H1 (cell line): ENCODE data around the gene BLTP3B. TPM values are rescaled to one million over a fixed set of nuclear protein-coding genes. Genes with fewer than 3 reads are reported as not detected.

Experiments
- CTCF ChIA-PET: fragments of 300-600 bp; sonication (Branson Sonifier 250); formaldehyde crosslinking; loops from one replicate; lab custom pipeline; 2021; ENCODE audit not compliant: partially characterized antibody; lab: Charles Lee
- POLR2A ChIA-PET: fragments of 300-600 bp; sonication (Branson Sonifier 250); formaldehyde crosslinking; loops from one replicate; lab custom pipeline; 2021; ENCODE audit warnings: inconsistent platforms; ENCODE audit not compliant: partially characterized antibody; lab: Charles Lee
- DNase-seq, 2 experiments: peaks; one replicate each; pipeline versions ENCODE4 v3.0.0 to v3.0.0-alpha.2; 2010 to 2022; ENCODE audit warnings: low spot score in 2 of 2, low read depth in 1 of 2, mixed read lengths in 1 of 2
- FAIRE-seq: peaks from 2 replicates; lab custom pipeline; 2011; peaks lifted over from hg19 to GRCh38; lab: Jason Lieb, UNC
- H2AFZ ChIP-seq: 2 replicates; pipeline ENCODE4 v1.8.1; 2012; ENCODE audit warnings: low read length, inconsistent platforms
- H2AK5ac ChIP-seq: 2 replicates; pipeline ENCODE4 v1.6.1; 2013; ENCODE audit warnings: low read depth, low read length
- H2BK120ac ChIP-seq: replicated peaks from 2 replicates; pipeline ENCODE3; 2013; ENCODE audit warnings: low read depth, low read length, inconsistent platforms
- H2BK12ac ChIP-seq: 2 replicates; pipeline ENCODE4 v1.6.1; 2013; ENCODE audit warnings: low read depth, low read length
- H2BK15ac ChIP-seq: 2 replicates; pipeline ENCODE4 v1.6.1; 2013; ENCODE audit warnings: low read length
- H2BK20ac ChIP-seq: 2 replicates; pipeline ENCODE4 v1.6.1; 2013; ENCODE audit warnings: low read length
- H2BK5ac ChIP-seq: 2 replicates; pipeline ENCODE4 v1.6.1; 2013; ENCODE audit warnings: low read depth, low read length
- H3K14ac ChIP-seq: 2 replicates; pipeline ENCODE4 v1.6.1; 2013; ENCODE audit warnings: inconsistent platforms; ENCODE audit not compliant: insufficient read length
- H3K18ac ChIP-seq: 2 replicates; pipeline ENCODE4 v1.6.1; 2013; ENCODE audit warnings: low read length; ENCODE audit errors: extremely low read depth
- H3K23ac ChIP-seq: 2 replicates; pipeline ENCODE4 v1.6.1; 2013; ENCODE audit warnings: inconsistent platforms; ENCODE audit not compliant: insufficient read length
- H3K23me2 ChIP-seq: 2 replicates; pipeline ENCODE4 v1.6.1; 2013; ENCODE audit warnings: low read depth, low read length
- H3K27ac ChIP-seq: 2 replicates; pipeline ENCODE4 v1.6.1; 2011; ENCODE audit warnings: low read depth, low read length, inconsistent platforms
- H3K27me3 ChIP-seq, 4 experiments: replicated peaks in 1 of 4; 1 replicate in 1 of 4; 2 replicates in 3 of 4; pipeline versions ENCODE4 v1.6.1 to v1.8.1; 2011 to 2013; ENCODE audit warnings: low read length in 3 of 4, mild to moderate bottlenecking in 3 of 4, inconsistent platforms in 2 of 4, mixed read lengths in 2 of 4, moderate library complexity in 1 of 4; ENCODE audit not compliant: control insufficient read depth in 3 of 4, insufficient read depth in 3 of 4; ENCODE audit errors: extremely low read depth in 1 of 4
- H3K36me3 ChIP-seq, 4 experiments: 2 replicates each; pipeline versions ENCODE4 v1.6.1 to v1.8.1; 2011 to 2013; ENCODE audit warnings: mild to moderate bottlenecking in 4 of 4, low read length in 3 of 4, moderate library complexity in 2 of 4, control low read depth in 1 of 4, inconsistent platforms in 1 of 4; ENCODE audit not compliant: insufficient read depth in 4 of 4, control insufficient read depth in 2 of 4
- H3K4ac ChIP-seq: replicated peaks from 2 replicates; pipeline ENCODE3; 2013; ENCODE audit warnings: low read length, low read depth, mixed read lengths, inconsistent platforms; ENCODE audit not compliant: insufficient read length
- H3K4me1 ChIP-seq, 4 experiments: replicated peaks in 1 of 4; 1 replicate in 1 of 4; 2 replicates in 3 of 4; pipeline versions ENCODE4 v1.6.1 to v1.8.1; 2011 to 2013; ENCODE audit warnings: low read length in 3 of 4, inconsistent platforms in 2 of 4, mixed read lengths in 1 of 4; ENCODE audit not compliant: insufficient read depth in 4 of 4, control insufficient read depth in 3 of 4
- H3K4me2 ChIP-seq, 2 experiments: 2 replicates each; pipeline versions ENCODE4 v1.6.1 to v1.8.1; 2011 to 2013; ENCODE audit warnings: low read depth in 2 of 2, low read length in 2 of 2, control low read depth in 1 of 2, inconsistent platforms in 1 of 2, mild to moderate bottlenecking in 1 of 2; ENCODE audit not compliant: insufficient read depth in 1 of 2
- H3K4me3 ChIP-seq, 4 experiments: fragments of 200-600, 300-600 bp in 1 of 4; sonication (generic), shearing (Covaris generic), sonication (Bioruptor Twin) in 1 of 4; 2 replicates each; pipeline versions ENCODE4 v1.5.1 to v1.8.1; 2011 to 2016; ENCODE audit warnings: low read length in 4 of 4, low read depth in 3 of 4, control low read depth in 2 of 4, inconsistent platforms in 2 of 4, mild to moderate bottlenecking in 2 of 4, mixed read lengths in 1 of 4, moderate library complexity in 1 of 4; ENCODE audit not compliant: insufficient read depth in 2 of 4; ENCODE audit errors: extremely low read depth in 1 of 4
- H3K56ac ChIP-seq: replicated peaks from 2 replicates; pipeline ENCODE3; 2013; ENCODE audit warnings: low read depth, mild to moderate bottlenecking, mixed read lengths, low read length, inconsistent platforms; ENCODE audit not compliant: insufficient read length
- H3K79me1 ChIP-seq: 2 replicates; pipeline ENCODE4 v1.6.1; 2013; ENCODE audit warnings: low read depth, low read length, control low read depth
- H3K79me2 ChIP-seq, 2 experiments: 2 replicates each; pipeline versions ENCODE4 v1.6.1 to v1.8.1; 2012 to 2013; ENCODE audit warnings: low read length in 2 of 2, mild to moderate bottlenecking in 2 of 2, inconsistent platforms in 1 of 2; ENCODE audit not compliant: insufficient read depth in 2 of 2, control insufficient read depth in 1 of 2
- H3K9ac ChIP-seq, 4 experiments: replicated peaks in 1 of 4; 1 replicate in 1 of 4; 2 replicates in 3 of 4; pipeline versions ENCODE4 v1.6.1 to v1.8.1; 2011 to 2013; ENCODE audit warnings: low read depth in 3 of 4, low read length in 3 of 4, control low read depth in 2 of 4, mild to moderate bottlenecking in 2 of 4, moderate library complexity in 2 of 4, inconsistent platforms in 1 of 4; ENCODE audit errors: extremely low read depth in 1 of 4
- H3K9me3 ChIP-seq, 2 experiments: 2 replicates each; pipeline versions ENCODE4 v1.6.1 to v1.8.1; 2012 to 2013; ENCODE audit warnings: mild to moderate bottlenecking in 2 of 2, moderate library complexity in 2 of 2, control low read depth in 1 of 2, inconsistent platforms in 1 of 2, low read depth in 1 of 2, low read length in 1 of 2, mixed read lengths in 1 of 2; ENCODE audit not compliant: insufficient read depth in 2 of 2
- H4K20me1 ChIP-seq, 2 experiments: replicated peaks in 1 of 2; 2 replicates each; pipeline versions ENCODE3 to v1.8.1; 2011 to 2013; ENCODE audit warnings: inconsistent platforms in 2 of 2, low read length in 2 of 2, mild to moderate bottlenecking in 1 of 2; ENCODE audit not compliant: insufficient read depth in 2 of 2, control insufficient read depth in 1 of 2
- H4K5ac ChIP-seq: 2 replicates; pipeline ENCODE4 v1.6.1; 2013; ENCODE audit warnings: low read length, low read depth, mixed read lengths, inconsistent platforms; ENCODE audit not compliant: insufficient read length
- H4K8ac ChIP-seq: 2 replicates; pipeline ENCODE4 v1.8.0; 2013; ENCODE audit warnings: mild to moderate bottlenecking, moderate library complexity, low read length, inconsistent platforms; ENCODE audit not compliant: insufficient read depth; ENCODE audit errors: extremely low read depth
- H4K91ac ChIP-seq: replicated peaks from 2 replicates; pipeline ENCODE3; 2013; ENCODE audit warnings: low read length, mixed read lengths, inconsistent platforms; ENCODE audit not compliant: insufficient read length
- ASH2L ChIP-seq: fragments of 200-600, 300-600 bp; sonication (generic); IDR thresholded peaks from one replicate; pipeline ENCODE4 v1.7.1; 2017; ENCODE audit warnings: low read length
- CBX5 ChIP-seq: fragments of 300-800, 300-1000 bp; sonication (generic); IDR thresholded peaks from 2 replicates; pipeline ENCODE4 v1.7.1; 2016; ENCODE audit warnings: antibody characterized with exemption, low read length, low read depth
- CHD1 ChIP-seq: IDR thresholded peaks from 2 replicates; pipeline ENCODE4 v1.6.1; 2012; ENCODE audit warnings: low read depth, low read length, improper control_type of control experiment
- GABPA ChIP-seq: IDR thresholded peaks from 2 replicates; pipeline ENCODE4 v1.6.1; 2011; ENCODE audit warnings: mild to moderate bottlenecking, low read length, moderate library complexity, borderline replicate concordance; ENCODE audit not compliant: insufficient read depth
- KDM1A ChIP-seq: fragments of 200-600, 300-600 bp; sonication (generic); IDR thresholded peaks from 2 replicates; pipeline ENCODE4 v1.7.1; 2016; ENCODE audit warnings: mild to moderate bottlenecking, low read length, borderline replicate concordance
- MAFK ChIP-seq: IDR thresholded peaks from 2 replicates; pipeline ENCODE4 v1.6.1; 2012; ENCODE audit warnings: low read depth, mild to moderate bottlenecking, improper control_type of control experiment, low read length
- NRF1 ChIP-seq: IDR thresholded peaks from 2 replicates; pipeline ENCODE4 v1.6.1; 2011; ENCODE audit warnings: mild to moderate bottlenecking, low read depth, low read length, improper control_type of control experiment
- RBBP5 ChIP-seq: IDR thresholded peaks from 2 replicates; pipeline ENCODE4 v1.7.1; 2012; ENCODE audit warnings: low read depth, mild to moderate bottlenecking, inconsistent platforms, low read length, moderate library complexity, borderline replicate concordance
- RNF2 ChIP-seq: fragments of 200-900, 300-1000 bp; sonication (generic); IDR thresholded peaks from 2 replicates; pipeline ENCODE4 v1.7.1; 2016; ENCODE audit warnings: borderline replicate concordance, low read depth, mild to moderate bottlenecking, antibody characterized with exemption, low read length; ENCODE audit not compliant: poor library complexity, severe bottlenecking; ENCODE audit errors: missing control alignments
- SAP30 ChIP-seq: fragments of 300-600 bp; sonication (generic); IDR thresholded peaks from 2 replicates; pipeline ENCODE4 v1.7.1; 2012; ENCODE audit warnings: low read length, moderate library complexity, mild to moderate bottlenecking, inconsistent platforms; ENCODE audit not compliant: insufficient read depth, insufficient replicate concordance
- TAF7 ChIP-seq: optimal IDR thresholded peaks from 2 replicates; pipeline ENCODE3; 2011; ENCODE audit warnings: low read depth, mild to moderate bottlenecking, inconsistent platforms, low read length, moderate library complexity, borderline replicate concordance
- WGBS, 2 experiments: shearing (Covaris generic) in 1 of 2; methylation state at CpG; one replicate each; pipeline versions ENCODE4 v1.1.6 to v1.1.7; 2013 to 2015; ENCODE audit warnings: low lambda C conversion rate in 2 of 2, mixed read lengths in 2 of 2, inconsistent platforms in 1 of 2, low coverage in 1 of 2, missing lambda C conversion rate in 1 of 2; ENCODE audit not compliant: insufficient replicate concordance in 2 of 2, insufficient coverage in 1 of 2, insufficient read length in 1 of 2; ENCODE audit errors: extremely low coverage in 1 of 2, missing lambda C conversion rate in 1 of 2; 5-methylcytosine and 5-hydroxymethylcytosine counted together
- polyA plus RNA-seq, 7 experiments: library from polyadenylated mRNA; depleted of rRNA in 3 of 7; stranded (reverse) in 5 of 7; unstranded in 2 of 7; fragments of >200 nt in 5 of 7; fragments of 200-250 nt in 2 of 7; gene quantifications; 1 replicate in 5 of 7; 2 replicates in 1 of 7; 4 replicates in 1 of 7; pipeline versions ENCODE4 v1.2.1 to v1.2.3, GENCODE V29; 2011 to 2013; ENCODE audit warnings: missing spikeins in 2 of 7, mixed read lengths in 2 of 7
- total RNA-seq: library from RNA; stranded (reverse); fragmentation: NEBNext Ultra II Directional; extraction: Animal tissue kit (Norgen Biotek cat#: 25700); gene quantifications from 2 replicates; pipeline ENCODE4 v1.2.1, GENCODE V29; 2021
- TF ChIP-seq, protein P1 (sequence below): IDR thresholded peaks from 2 replicates; pipeline ENCODE4 v1.6.1; 2012; ENCODE audit warnings: inconsistent platforms

Gene BLTP3B
- total and polyA plus RNA-seq, 2 of the 8 experiments (the other 6 are each of a cell fraction or from before 2014, with no cell fraction given), result 7.0 to 28.6 TPM

DNA sequence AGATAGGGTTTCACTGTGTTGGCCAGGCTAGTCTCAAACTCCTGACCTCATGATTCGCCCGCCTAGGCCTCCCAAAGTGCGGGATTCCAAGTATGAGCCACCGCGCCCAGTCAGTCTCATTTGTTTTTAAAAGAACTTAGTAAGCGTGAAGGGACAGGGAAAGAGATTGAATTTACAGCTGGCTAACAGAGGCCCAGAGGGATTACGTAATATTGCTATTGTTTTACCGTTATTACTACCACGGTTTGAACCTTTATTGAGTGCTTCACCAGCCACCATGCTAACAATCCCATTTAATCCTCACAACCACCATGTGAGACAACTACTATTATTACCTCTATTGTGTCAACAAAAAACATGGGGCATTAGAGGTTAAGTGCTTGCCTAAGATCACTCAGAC, 26.7 kb upstream of the BLTP3B start:
- Histone ChIP-seq H3K4me1 (peaks cover 0 to 2% (median 0%) of the 10 kb centered on the region in 4 experiments; a peak in 1 of 7 replicates), H3K9me3 (peaks cover 3 to 4% of the 10 kb centered on the region in 2 experiments; a peak in 1 of 4 replicates), H3K79me1 (no peaks in the 10 kb centered on the region), H2AFZ (no peak overlapping the region), H3K36me3 (peaks cover 0 to 19% (median 2%) of the 10 kb centered on the region in 4 experiments; a peak in 4 of 8 replicates), H3K14ac (no peak overlapping the region), H3K18ac (no peak overlapping the region), H2BK12ac (no peak overlapping the region), H2BK15ac (no peak overlapping the region), H4K91ac (no peak overlapping the region), H3K23me2 (no peaks in the 10 kb centered on the region), H2AK5ac (no peak overlapping the region), H3K4me3 (no peak overlapping the region), H3K4ac (no peak overlapping the region), H2BK5ac (no peak overlapping the region), H2BK20ac (no peak overlapping the region), H4K8ac (no peak overlapping the region), H3K23ac (no peak overlapping the region), H3K9ac (no peak overlapping the region), H3K56ac (no peak overlapping the region), H3K79me2 (no peaks in the 10 kb centered on the region), H3K27me3 (no peaks in the 10 kb centered on the region), H3K27ac (no peak overlapping the region), H3K4me2 (no peak overlapping the region), H4K5ac (no peak overlapping the region), H2BK120ac (no peak overlapping the region), H4K20me1 (no peaks in the 10 kb centered on the region)
- POLR2A ChIA-PET, result interaction anchor here (1.1 kb wide), 1 partner anchor 11 kb away, joined by 4 read pairs; no protein-coding TSS in a partner anchor
- no peak for FAIRE-seq
- CTCF ChIA-PET, result interaction anchor here (1.3 to 7.6 kb wide), 3 partner anchors 15 to 32 kb away, joined by 3 to 41 read pairs (median 7); partner anchors contain the start of gene ACTR6
- DNase-seq, result no peak
- 94% methylated on average over 9 of the region's 9 CpGs; no CpG with 5 or more reads in 1 of the 2 experiments for WGBS, 2 experiments
- no peak for TF ChIP-seq KDM1A
- TF ChIP-seq GABPA, result no peak
- TF ChIP-seq TAF7, result no peak
- TF ChIP-seq ASH2L, result no peak
- no peak for TF ChIP-seq SAP30
- TF ChIP-seq, protein P1, sequence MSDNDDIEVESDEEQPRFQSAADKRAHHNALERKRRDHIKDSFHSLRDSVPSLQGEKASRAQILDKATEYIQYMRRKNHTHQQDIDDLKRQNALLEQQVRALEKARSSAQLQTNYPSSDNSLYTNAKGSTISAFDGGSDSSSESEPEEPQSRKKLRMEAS, result no peak
- TF ChIP-seq RNF2, result no peak
- TF ChIP-seq CBX5, result no peak
- TF ChIP-seq MAFK, result no peak
- TF ChIP-seq RBBP5, result no peak
- TF ChIP-seq NRF1, result no peak
- no peak for TF ChIP-seq CHD1
